AG10803 (cell line): ENCODE results near the gene DNAH14.
"Not testable (repeated sequence)": the region's sequence is repeated elsewhere in the genome, so short reads cannot be mapped to it uniquely, and the experiment has no call there.

Experiments
- DNase-seq: peaks from one replicate; pipeline ENCODE4 v3.0.0; 2010; ENCODE audit warnings: low read depth
- H3K4me3 ChIP-seq: 2 replicates; pipeline ENCODE4 v1.5.1; 2011; ENCODE audit warnings: mild to moderate bottlenecking, low read length, control low read depth
- TF ChIP-seq, protein P1 (sequence below): conservative IDR thresholded peaks from 2 replicates; pipeline ENCODE4 v1.5.1; 2011; ENCODE audit warnings: mild to moderate bottlenecking, low read length, control low read depth, inconsistent platforms

Gene DNAH14

DNA sequence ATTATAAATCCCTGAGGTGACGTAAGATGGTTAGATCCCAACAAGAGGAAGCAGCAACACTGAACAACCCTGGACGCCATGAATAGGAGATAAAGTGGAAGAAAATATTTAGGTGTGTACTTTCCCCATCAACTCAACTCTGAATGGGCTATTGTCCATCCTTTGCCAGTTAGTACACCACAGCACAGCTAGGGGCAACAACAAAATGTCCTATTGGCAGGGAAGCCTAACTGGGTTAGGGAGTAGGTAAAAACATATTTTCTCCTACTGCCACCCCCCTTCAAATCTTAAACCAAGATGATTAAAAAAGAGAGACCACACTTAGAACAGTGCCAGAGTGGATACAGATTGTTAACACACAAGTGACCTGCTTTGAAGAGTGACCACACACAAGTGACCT lies 278.3 kb downstream of the DNAH14 start:
- no peak overlapping the region for H3K4me3 ChIP-seq
- no peak for DNase-seq
- TF ChIP-seq, protein P1, sequence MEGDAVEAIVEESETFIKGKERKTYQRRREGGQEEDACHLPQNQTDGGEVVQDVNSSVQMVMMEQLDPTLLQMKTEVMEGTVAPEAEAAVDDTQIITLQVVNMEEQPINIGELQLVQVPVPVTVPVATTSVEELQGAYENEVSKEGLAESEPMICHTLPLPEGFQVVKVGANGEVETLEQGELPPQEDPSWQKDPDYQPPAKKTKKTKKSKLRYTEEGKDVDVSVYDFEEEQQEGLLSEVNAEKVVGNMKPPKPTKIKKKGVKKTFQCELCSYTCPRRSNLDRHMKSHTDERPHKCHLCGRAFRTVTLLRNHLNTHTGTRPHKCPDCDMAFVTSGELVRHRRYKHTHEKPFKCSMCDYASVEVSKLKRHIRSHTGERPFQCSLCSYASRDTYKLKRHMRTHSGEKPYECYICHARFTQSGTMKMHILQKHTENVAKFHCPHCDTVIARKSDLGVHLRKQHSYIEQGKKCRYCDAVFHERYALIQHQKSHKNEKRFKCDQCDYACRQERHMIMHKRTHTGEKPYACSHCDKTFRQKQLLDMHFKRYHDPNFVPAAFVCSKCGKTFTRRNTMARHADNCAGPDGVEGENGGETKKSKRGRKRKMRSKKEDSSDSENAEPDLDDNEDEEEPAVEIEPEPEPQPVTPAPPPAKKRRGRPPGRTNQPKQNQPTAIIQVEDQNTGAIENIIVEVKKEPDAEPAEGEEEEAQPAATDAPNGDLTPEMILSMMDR = no peak

DNA sequence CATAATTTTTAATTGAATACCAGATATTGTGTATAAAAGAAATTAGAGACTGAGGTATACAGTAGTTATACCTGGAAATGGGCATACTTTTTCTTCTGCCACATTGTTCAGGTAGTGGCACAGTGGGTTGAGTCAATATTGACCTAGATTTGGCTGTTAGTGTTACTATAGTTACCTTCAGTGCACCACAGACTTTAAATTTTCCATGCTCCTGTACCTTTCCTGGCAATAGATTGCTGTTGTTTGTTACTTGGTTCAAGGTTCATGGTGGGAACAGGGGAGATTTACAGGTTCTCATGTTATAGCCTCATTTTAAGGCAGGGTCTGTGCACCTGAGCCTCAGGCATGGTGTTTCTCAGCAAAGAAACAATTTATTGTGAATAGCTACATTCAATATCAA lies 279.7 kb downstream of the DNAH14 start:
- DNase-seq = no peak
- H3K4me3 ChIP-seq = no peak overlapping the region
- TF ChIP-seq, protein P1 = no peak

DNA sequence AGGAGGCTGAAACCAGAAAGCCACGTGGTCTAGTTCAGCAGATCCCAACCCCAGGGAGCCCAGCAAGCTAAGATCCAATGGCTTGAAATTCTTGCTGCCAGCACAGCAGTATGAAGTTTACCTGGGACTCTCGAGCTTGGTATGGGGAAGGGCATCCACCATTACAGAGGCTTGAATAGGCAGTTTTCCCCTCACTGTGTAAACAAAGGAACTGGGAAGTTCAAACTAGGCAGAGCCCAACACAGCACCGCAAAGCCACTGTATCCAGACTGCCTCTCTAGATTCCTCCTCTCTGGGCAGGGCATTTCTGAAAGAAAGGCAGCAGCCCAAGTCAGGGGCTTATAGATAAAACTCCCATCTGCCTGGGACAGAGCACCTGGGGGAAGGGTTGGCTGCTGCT lies 280.7 kb downstream of the DNAH14 start:
- not testable (repeated sequence) for DNase-seq, H3K4me3 ChIP-seq

GRCh38 chr1:225211694-225212442 lies 282.4 kb downstream of the DNAH14 start:
- H3K4me3 ChIP-seq, DNase-seq: not testable (repeated sequence)

DNA sequence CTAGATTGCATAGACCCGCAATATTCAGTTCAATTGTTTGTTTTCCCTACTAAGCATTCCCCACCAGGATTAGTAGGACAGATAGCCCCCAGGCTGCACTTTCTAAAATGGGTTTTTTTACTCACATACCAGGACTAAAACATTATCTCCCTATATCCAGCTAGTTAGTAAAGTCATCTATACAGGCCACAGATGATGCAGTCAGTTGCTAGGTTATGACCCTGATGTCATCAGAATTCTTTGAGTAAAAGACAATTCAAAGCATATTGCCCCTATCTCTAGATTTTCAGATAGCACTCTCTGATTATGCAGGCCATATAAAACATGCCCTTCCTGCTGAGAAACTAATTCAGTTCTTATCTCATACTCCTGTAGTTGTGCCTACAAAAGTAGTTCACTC lies 294.8 kb downstream of the DNAH14 start:
- DNase-seq = no peak
- TF ChIP-seq, protein P1 = no peak
- no peak overlapping the region for H3K4me3 ChIP-seq

- H3K4me3 ChIP-seq = no peak overlapping the region
- TF ChIP-seq, protein P1 = no peak
- DNase-seq = no peak
These were observed 296.2 kb downstream of the DNAH14 start for GRCh38 chr1:225225681-225226080.

DNA sequence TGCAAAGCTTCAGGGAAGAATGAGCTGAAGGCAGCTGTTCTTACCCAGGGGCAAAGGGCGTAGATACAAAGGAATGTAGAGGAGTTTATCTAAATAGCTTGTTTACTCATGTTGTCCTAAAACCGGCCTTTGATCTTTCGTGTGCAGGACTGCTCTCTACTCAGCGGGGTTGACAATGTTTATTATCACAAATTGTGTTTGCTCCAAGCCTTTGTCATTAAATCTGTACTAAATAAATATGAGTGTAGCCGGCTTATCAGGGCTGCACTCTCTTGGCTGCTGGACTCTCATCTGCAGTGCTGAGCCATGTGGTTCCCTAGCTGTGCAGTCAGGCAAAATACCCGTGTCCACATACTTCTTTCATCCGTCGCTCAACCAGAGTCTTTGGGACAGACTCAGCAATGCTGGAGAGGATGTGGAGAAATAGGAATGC lies 299.4 kb downstream of the DNAH14 start:
- H3K4me3 ChIP-seq = no peak overlapping the region
- DNase-seq = no peak

DNA sequence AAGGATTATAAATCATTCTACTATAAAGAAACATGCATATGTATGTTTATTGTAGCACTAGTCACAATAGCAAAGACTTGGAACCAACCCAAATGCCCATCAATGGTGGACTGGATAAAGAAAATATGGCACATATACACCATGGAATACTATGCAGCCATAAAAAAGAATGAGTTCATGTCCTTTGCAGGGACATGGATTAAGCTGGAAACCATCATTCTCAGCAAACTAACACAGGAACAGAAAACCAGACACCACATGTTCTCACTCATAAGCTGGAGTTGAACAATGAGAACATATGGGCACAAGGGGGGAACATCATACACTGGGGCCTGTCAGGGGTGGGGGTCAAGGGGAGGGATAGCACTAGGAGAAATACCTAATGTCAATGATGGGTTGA lies 300.0 kb downstream of the DNAH14 start:
- not testable (repeated sequence) for H3K4me3 ChIP-seq, DNase-seq

More for the DNA sequence above, 299.4 kb downstream of the DNAH14 start:
- TF ChIP-seq, protein P1 = no peak

- TF ChIP-seq, protein P1 = no peak
- no peak overlapping the region for H3K4me3 ChIP-seq
These were observed 301.0 kb downstream of the DNAH14 start for GRCh38 chr1:225230483-225230882.

DNA sequence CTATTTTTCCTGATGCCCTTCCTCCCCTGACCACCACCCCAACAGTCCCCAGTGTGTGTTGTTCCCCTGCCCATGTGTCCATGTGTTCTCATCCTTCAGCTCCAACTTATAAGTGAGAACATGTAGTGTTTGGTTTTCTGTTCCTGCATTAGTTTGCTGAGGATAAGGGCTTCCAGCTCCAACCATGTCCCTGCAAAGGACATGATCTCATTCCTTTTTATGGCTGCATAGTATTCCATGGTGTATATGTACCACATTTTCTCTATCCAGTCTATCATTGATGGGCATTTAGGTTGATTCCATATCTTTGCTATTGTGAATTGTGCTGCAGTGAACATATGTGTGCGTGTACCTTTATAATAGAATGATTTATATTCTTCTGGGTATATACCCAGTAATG lies 303.5 kb downstream of the DNAH14 start:
- DNase-seq, H3K4me3 ChIP-seq: not testable (repeated sequence)

More at GRCh38 chr1:225230483-225230882, 301.0 kb downstream of the DNAH14 start:
- no peak for DNase-seq
